GM19395 (cell line): ENCODE data around the gene ENOSF1.

Experiments
- ATAC-seq: cut with Tn5 transposase; IDR thresholded peaks from one replicate; pipeline ENCODE4 v1.9.1; 2021; ENCODE audit warnings: mild to moderate bottlenecking, moderate library complexity; ENCODE audit not compliant: unreplicated experiment

The ENOSF1 gene

DNA sequence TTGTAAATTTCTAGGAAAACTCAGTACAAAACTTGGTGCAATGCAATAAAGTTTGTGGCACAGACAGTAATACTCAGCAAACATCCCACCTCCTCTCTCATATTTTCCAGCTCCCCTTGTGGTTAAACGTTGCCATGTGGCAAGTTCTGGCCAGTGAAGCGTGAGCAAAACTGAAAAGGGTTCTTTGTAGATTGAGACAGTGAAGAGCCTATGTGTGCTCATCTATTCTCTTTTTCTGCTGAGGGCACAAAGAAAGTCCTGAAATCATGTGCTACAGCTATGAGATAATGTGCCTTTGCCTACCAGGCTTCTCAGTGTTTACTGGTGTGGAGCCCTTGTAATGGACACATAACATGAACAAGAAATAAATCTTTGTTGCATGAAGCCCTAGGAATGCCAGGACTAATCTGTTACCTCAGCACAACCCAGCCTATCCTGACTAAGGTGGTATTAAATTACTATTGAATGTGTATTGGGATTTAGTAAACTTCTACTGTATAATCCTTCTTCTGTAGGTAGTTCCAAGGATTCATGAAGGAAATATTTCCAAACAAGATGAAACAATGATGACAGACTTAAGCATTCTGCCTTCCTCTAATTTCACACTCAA, 67.9 kb downstream of the ENOSF1 start:
- ATAC-seq = no peak

DNA sequence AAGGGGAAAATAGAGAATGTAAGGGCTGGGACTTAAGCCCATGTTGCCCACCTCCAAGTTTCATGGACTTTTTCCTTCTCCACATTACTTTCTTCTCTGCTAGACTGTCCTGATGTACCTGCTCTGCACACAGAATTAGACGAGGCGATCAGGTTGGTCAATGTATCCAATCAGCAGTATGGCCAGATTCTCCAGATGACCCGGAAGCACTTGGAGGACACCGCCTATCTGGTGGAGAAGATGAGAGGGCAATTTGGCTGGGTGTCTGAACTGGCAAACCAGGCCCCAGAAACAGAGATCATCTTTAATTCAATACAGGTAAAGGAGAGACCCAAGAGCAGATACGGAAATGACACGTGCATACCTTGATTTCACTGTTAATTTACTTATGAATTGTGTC, 71.2 kb downstream of the ENOSF1 start:
- ATAC-seq = no peak

DNA sequence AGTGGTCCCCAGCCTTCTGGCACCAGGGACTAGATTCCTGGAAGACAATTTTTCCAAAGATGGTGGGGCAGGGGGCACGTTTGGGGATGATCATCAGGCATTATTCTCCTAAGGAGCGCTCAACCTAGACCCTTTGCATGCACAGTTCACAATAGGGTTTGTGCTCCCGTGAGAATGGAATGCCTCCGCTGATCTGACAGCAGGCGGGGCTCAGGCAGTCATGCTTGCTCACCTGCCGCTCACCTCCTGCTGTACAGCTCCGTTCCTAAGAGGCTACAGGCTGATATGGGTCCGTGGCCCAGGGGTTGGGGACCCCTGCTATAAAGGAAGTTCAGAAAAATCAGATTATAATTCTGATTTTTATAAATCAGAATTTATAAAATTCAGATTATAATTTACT, 77.3 kb downstream of the ENOSF1 start:
- ATAC-seq = no peak

DNA sequence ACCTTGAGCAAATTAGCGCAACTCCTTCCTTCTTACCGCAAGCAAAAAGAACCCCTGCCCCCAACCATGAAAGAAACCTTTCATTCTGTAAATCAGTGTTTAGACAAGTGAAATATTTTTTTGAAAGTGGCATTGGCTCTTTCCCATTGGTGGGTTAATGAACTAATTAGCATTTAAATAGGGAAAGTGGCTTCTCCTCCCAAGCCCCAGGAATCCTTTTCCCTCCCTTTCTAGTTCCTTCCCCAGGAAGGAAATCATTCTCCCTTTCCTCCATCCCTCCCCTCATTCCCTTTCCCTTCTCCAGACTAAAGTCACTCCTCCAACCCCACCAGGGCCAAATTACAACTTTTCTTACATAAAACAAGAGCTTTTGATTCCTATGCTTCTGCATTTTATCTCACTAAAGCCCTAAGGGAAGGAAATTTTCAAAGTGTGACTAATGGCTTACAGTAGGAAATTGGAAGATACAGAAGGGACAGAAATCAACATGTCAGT, 77.8 kb downstream of the ENOSF1 start:
- ATAC-seq = no peak

DNA sequence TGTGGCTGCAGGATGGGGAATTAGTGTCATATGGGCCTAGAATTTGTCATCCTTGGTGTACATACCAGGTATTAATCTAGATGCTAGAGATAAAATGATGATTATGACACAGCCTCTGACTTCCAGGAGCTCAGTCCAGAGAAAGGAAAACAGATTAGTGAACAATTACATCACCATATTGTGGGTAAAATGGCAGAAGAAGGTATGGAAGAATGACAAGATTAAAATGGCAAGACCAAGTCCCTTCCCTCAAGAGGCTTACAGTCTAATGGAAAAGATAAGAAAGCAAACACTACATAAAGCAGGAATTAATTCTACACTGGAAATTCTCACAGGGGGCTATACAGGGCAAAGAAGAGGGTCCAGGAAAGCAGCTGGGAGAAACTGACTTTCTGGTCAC, 80.9 kb downstream of the ENOSF1 start:
- no peak for ATAC-seq

DNA sequence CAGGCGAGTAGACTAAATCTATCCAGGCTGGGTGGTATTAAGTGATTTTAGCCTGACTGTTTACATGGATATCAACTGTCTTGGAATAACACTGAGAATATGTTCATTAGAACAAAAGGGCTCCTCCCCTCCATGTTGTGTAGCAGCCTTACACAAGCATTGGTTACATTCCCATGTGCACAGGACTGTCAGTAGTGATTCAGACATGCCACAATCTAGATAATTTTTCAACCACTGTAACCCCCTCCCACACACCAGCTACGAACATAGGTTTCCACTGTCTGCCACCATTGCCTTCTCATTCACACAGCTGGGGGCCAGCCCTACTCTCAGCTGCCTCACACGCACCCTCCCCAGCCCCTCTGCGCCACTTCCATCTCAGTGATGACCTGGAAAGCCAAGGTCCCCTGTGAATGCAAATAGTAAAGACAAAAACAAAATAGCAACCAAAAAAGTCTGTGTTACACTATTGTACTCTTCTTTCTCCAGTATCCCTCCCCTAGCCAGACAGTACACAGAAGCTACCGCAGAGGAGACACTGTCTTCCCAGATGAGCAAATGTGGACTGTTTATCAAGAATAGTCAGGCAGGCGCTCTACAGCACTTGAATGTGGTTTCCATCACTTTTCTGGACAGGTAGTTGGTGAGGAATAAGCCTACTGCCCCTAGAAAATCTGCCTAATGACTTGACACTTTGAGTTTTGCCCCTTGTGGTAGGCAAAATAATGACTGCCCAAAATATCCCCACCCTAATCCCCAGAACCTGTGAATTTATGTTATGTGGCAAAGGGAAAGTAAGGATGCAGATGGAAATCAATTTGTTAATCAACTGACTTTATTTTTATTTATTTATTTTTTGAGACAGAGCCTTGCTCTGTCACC, 82.9 kb downstream of the ENOSF1 start:
- no peak for ATAC-seq

DNA sequence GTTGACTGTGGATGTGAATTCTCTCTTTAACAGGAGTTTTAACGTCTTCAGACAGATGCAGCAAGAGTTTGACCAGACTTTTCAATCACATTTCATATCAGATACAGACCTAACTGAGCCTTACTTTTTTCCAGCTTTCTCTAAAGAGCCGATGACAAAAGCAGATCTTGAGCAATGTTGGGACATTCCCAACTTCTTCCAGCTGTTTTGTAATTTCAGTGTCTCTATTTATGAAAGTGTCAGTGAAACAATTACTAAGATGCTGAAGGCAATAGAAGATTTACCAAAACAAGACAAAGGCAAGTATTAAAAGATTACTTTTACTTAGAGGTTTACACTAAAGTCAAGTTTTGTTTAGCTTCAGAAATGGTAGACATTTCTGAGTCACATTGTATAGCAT, 85.2 kb downstream of the ENOSF1 start:
- no peak for ATAC-seq

DNA sequence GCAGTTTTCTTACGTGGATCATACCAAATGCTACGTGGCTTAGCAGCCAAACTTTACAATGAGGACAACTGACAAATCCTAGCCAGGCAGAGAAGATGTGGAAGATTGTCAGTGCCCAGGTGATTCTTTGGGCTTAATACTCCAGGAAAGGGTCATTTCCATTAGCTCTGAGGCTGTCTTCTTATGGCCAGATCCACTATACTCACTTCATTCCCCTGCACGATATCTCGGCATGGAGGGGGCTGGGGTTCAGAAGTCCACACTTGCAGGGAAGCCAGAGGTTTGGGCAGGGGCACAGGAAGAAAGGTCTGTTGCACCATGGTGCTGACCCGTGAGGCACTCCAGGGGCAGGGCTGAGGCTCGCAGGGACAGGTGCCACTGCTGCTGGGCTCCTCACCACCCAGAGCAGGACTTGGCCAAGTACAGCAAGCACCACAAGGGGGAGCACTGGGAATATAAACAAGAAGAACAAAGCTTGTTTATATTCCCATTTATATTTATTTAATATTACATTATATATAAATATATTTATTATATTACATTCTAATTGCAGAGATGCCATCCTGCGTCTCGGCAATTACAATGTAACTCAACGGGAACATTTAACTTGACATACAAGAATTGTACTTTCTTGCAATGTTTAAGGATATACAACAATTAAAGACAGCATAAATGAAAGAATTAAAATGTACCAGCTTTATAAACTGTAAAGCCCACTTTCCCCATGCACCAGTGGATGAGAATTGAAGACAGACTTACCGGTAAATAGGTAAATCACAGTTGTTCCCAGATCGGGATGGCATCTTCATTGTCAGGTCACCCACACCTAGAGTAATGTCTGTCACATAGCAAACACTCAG, 88.4 kb downstream of the ENOSF1 start:
- no peak for ATAC-seq

DNA sequence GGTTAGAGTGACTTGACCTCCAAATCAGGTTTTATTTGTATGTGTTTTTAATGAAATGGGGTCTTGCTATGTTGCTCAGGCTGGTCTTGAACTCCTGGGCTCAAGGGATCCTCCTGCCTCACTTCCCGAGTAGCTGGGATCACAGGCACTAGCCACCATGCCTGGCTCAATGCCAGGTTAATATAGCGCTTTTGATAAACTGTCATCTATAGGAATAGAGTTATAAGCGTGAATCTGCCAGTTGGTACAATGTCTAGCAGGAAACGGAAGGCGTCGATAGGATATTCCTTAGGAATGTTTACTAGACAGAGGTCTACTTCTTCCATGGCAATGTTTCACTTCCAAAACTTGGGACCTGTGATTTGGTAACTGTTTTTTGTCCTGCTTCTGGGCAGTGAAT, 90.1 kb downstream of the ENOSF1 start:
- no peak for ATAC-seq

DNA sequence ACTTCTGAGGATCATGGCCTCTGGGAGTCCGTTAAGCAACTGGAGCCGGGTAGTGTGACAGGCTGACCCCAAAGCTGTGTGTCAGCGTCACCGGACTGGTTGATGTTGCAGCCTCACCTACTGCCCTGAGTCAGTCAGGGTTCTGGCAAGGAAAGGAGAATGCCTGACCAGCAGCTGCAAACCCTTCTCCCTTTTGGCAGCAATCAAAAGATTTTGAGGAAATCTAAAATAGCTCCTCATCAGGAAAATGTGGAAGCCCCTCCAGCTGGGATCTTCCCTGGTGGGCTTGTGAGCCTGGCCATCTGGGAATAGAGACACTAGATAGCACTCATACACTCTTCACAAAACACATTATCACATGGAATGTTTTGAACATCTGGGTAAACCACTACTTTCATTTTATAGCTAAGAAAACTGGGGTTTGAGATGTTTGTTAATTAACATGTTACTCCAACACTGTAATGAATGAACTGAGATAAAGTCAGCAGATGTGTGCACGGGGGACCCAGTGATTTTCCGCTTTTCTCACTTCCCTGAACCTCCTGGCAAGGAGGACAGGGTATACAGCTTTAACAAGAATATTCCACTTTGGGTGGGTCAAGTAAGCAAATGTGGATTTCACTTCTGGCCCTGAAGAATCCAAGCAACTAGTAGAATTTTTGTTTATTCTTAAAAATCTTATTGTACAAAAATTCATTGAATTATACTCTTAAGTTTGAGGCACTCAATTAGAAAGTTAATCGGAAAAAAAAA, 91.0 kb downstream of the ENOSF1 start:
- no peak for ATAC-seq
